Measurements from ENCODE around the gene FBXO41.

DNA sequence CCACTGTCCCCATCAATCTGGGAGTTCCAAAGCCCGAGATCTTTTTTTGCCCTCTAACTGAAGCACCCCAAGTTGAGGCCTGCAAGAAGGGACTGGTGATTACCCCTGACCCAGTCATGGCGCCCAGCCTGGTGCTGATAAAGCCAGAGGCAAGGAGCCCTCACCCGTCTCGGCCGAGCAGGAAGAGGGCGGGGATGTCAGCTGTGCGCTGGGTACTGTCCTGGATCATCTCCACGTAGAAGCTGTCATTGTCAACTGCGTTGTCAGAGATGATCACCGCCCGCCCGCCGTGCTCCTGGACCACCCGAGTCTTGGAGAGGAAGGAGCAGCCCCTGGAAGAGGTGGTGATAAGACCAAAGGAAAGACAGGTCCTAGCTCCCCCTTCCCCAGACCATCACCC lies 55.6 kb downstream of the FBXO41 start:
- no peak for TF ChIP-seq POLR2A (IDR thresholded peaks at IDR 0.05; ENCODE audit: low read depth, low read length)
- TF ChIP-seq, protein P1, sequence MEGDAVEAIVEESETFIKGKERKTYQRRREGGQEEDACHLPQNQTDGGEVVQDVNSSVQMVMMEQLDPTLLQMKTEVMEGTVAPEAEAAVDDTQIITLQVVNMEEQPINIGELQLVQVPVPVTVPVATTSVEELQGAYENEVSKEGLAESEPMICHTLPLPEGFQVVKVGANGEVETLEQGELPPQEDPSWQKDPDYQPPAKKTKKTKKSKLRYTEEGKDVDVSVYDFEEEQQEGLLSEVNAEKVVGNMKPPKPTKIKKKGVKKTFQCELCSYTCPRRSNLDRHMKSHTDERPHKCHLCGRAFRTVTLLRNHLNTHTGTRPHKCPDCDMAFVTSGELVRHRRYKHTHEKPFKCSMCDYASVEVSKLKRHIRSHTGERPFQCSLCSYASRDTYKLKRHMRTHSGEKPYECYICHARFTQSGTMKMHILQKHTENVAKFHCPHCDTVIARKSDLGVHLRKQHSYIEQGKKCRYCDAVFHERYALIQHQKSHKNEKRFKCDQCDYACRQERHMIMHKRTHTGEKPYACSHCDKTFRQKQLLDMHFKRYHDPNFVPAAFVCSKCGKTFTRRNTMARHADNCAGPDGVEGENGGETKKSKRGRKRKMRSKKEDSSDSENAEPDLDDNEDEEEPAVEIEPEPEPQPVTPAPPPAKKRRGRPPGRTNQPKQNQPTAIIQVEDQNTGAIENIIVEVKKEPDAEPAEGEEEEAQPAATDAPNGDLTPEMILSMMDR (IDR thresholded peaks at IDR 0.05; ENCODE audit: extremely low read depth in 1 of 2, insufficient read depth in 1 of 2, low read depth in 1 of 2, low read length in 2 of 2) = no peak
